Endometrium (tissue), 2 donors: ENCODE measurements around the gene SLC9A9.

Source experiments
- FAIRE-seq: peaks from 2 replicates; lab custom pipeline; 2012; peaks lifted over from hg19 to GRCh38; lab: Jason Lieb, UNC
- donor health status: control.
- donor health status: control.

SLC9A9 gene

GRCh38 chr3:143410259-143410658, 438.0 kb downstream of the SLC9A9 start:
- FAIRE-seq: no peak

GRCh38 chr3:143408771-143409170, 439.5 kb downstream of the SLC9A9 start:
- FAIRE-seq: no peak

GRCh38 chr3:143402602-143403001, 445.7 kb downstream of the SLC9A9 start:
- peak; percentile 21 for FAIRE-seq

GRCh38 chr3:143396790-143397189, 451.5 kb downstream of the SLC9A9 start:
- FAIRE-seq: no peak

- no peak for FAIRE-seq
Measured at GRCh38 chr3:143389388-143389787, 458.9 kb downstream of the SLC9A9 start.

GRCh38 chr3:143387425-143387824, 460.8 kb downstream of the SLC9A9 start:
- FAIRE-seq: no peak

GRCh38 chr3:143384076-143384475, 464.2 kb downstream of the SLC9A9 start:
- FAIRE-seq: no peak

GRCh38 chr3:143383421-143383820, 464.8 kb downstream of the SLC9A9 start:
- no peak for FAIRE-seq

- FAIRE-seq: no peak
Measured at GRCh38 chr3:143382816-143383215, 465.5 kb downstream of the SLC9A9 start.

- FAIRE-seq: no peak
Measured at GRCh38 chr3:143380449-143380848, 467.8 kb downstream of the SLC9A9 start.

GRCh38 chr3:143375698-143376097, 472.6 kb downstream of the SLC9A9 start:
- FAIRE-seq: no peak

GRCh38 chr3:143367171-143367570, 481.1 kb downstream of the SLC9A9 start:
- FAIRE-seq: no peak

GRCh38 chr3:143366672-143367071, 481.6 kb downstream of the SLC9A9 start:
- FAIRE-seq: no peak

GRCh38 chr3:143363949-143364348, 484.3 kb downstream of the SLC9A9 start:
- FAIRE-seq: no peak

- FAIRE-seq: no peak
Measured at GRCh38 chr3:143363276-143363675, 485.0 kb downstream of the SLC9A9 start.

- no peak for FAIRE-seq
Measured at GRCh38 chr3:143362115-143362991, 485.9 kb downstream of the SLC9A9 start.

- FAIRE-seq: no peak
Measured at GRCh38 chr3:143361589-143361988, 486.7 kb downstream of the SLC9A9 start.

GRCh38 chr3:143360244-143360643, 488.0 kb downstream of the SLC9A9 start:
- no peak for FAIRE-seq

GRCh38 chr3:143358793-143359491, 489.3 kb downstream of the SLC9A9 start:
- no peak for FAIRE-seq

GRCh38 chr3:143358155-143358792, 490.0 kb downstream of the SLC9A9 start:
- no peak for FAIRE-seq

GRCh38 chr3:143357700-143358099, 490.6 kb downstream of the SLC9A9 start:
- no peak for FAIRE-seq

GRCh38 chr3:143356839-143357238, 491.4 kb downstream of the SLC9A9 start:
- no peak for FAIRE-seq

GRCh38 chr3:143354342-143354741, 493.9 kb downstream of the SLC9A9 start:
- FAIRE-seq: no peak
